Putamen (tissue), 1 donor: ENCODE data around the gene ZNF414.
"Not testable (repeated sequence)": the region's sequence is repeated elsewhere in the genome, so short reads cannot be mapped to it uniquely, and the experiment has no call there.

ENCODE experiments used
- DNase-seq: peaks from one replicate; pipeline ENCODE4 v3.0.0-alpha.2; 2016; ENCODE audit warnings: low spot score

Gene ZNF414, protein sequence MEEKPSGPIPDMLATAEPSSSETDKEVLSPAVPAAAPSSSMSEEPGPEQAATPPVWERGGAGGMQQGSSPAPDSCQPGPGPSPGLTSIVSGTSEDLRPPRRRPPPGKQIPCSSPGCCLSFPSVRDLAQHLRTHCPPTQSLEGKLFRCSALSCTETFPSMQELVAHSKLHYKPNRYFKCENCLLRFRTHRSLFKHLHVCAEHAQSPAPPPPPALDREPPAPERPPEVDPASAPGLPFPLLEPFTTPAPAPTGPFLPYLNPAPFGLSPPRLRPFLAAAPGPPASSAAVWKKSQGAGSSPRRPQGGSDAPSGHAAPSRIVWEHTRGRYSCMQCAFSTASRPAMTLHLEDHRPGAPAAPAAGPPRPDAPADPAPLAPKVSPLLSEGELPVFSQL

DNA sequence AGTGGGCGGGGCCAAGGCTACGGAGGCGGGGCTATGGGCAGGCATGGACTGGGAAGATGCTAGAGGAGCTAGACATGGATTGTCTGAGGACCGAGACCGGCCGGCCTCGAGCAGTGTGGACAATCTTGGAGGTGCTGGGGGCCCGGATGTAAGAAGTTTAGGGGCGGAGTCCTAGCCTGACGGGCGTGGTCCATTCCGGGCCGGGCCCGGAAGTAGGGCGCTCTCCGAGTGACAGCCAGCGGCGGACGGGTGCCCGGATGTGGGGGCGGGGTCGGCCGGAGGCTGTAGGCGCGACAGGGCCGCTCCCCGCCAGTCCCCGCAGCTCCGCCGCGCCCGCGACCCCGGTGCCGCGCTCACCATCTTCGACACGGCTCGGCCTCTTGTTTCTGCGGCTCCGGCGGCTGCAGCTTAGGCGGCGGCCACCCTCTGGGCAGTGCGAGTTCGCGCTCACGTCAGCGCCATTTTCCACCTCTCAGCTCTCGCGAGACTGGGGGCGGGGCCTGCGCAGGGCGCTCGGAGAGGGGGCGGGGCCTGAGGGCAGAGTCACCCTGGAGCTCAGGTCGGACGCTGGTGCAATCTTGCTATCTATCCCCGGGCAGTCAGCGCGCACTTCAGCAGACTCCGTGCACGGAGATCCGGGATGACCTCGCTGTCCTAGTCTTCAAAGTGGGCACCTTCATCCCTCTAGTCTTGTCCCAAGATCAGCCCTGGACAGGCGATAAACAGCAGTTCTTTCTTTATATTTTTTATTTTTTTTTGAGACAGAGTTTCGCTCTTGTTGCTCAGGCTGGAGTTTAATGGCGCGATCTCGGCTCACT is at the start of gene ZNF414:
ZNF414 (minus strand) TSS at position 481 of the 818 bp plus-strand sequence; CDS start at position 360, 121 bp downstream.
- peak; percentile 92 for DNase-seq

DNA sequence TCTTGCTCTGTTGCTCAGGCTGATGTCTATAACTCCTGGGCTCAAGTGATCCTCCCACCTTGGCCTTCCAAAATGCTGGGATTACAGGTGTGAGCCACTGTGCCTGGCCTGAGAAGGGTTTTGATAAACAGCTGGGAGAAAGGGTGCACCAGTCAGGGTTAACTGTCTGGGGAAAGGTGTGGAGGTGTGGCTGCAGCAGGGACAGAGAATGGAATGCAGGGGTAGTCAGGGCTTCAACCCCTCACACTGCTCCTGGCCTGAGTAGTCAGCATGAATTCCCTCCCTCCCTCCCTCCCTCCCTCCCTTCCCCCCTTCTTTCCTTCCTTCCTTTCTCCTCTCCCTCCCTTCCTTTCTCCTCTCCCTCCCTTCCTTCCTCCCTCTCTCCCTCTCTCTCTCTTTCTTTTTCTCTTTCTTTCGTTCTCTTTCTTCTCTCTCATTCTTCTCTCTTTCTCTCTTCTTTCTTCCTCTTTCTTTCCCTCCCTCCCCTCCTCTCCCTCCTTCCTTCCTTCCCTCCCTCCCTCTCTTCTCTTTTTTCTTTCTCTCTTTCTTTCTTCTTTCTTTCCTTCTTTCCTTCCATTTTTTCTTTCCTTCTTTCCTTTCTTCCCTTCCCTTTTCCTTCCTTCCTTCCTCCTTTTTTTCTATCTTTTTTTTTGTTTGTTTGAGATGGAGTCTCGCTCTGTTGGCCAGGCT is 47.3 kb upstream of the ZNF414 start:
- no peak for DNase-seq

DNA sequence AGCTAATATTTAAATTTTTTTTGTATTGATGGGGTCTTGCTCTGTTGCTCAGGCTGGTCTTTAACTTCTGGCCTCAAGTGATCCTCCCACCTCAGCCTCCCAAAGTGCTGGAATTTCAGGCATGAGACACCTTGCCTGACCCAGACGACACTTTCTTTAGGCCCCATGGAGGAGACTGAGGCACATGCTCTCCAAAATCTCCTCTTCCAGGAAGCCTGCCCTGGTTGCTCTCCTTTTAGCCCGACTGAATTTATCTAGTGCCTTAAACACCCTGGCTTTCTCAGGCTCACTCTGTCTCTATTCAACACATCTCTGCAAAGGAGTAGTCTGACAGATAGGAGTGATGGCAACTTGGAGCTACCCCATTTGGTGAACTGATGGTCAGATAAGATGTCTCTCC is 44.4 kb upstream of the ZNF414 start:
- no peak for DNase-seq

DNA sequence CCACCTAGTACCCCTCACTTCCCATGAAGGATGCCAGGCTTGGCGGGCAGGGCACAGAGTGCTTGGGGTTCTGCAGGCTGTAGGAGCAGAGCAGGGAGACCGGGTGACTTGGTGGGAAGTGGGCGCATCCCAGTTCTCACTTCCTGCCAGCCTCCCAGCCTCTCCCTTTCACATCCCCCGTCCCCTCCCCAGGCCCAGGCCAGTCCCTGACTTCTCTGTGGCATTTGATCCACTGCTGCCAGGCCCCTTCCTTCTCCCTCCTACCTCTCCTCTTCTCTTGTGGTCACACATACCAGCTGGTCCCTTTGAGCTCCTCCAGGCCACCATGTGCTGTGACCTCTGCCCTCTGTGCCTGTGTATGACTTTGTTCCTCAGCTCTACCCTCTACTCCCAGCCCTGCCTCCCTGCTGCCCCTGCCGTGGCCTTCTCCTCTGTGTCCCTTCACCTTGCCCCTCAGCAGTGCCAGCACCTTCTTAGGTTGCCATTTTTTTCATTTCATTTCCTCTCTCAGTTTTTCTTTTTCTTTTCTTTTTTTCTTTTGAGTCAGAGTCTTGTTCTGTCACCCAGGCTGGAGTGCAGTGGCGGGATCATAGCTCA is 43.8 kb upstream of the ZNF414 start:
- DNase-seq = no peak

DNA sequence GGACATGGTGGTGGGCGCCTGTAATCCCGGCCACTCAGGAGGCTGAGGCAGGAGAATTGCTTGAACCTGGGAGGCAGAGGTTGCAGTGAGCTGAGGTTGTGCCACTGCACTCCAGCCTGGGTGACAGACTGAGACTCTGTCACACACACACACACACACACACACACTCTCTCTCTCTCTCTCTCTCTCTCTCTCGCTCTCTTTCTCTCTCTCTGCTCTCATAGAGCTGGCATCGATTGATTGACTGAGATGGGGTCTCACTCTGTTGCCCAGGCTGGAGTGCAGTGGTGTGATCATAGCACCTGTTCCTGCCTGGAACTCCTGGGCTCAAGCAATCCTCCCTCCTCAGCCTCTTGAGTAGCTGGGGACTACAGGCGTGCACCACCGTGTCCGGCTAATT is 39.8 kb upstream of the ZNF414 start:
- DNase-seq = not testable (repeated sequence)

DNA sequence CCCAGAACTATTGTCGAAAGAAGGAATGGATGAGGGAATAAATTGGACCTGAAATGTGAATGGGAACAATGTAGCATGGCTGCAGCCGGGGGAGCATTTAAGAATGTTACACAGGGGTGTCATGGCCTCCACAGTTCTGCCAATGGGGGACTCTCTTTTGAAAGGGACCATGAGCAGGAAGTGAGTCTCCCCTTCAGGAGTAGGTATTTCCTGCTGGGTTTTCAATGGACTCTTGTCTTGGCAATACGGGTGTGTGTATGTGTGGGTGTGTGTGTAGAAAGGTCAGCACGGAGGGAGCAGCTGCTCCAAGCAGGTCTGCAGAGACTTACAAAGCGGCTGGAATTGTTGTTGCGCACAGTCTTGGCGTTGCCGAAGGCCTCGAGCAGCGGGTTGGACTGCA is 38.8 kb upstream of the ZNF414 start:
- DNase-seq = no peak

DNA sequence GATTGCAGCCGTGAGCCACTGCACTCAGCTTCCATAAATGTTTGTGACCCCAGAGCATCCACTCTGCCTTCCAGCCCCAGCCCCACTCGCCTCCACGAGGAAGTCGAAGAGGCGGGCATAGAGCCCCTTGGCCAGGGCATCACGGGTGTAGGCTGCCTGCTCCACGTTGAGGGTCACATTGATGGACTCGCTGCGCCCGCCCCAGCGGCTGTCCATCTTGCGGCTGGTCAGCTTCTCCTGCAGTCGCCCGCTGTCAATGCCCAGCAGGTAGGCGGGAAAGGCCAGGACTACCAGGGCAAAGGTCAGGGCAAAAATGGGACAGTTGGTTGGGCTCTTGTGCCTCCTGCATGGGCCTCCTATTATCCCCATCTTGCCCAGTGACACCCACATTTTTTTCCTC is 36.1 kb upstream of the ZNF414 start:
- DNase-seq = no peak

DNA sequence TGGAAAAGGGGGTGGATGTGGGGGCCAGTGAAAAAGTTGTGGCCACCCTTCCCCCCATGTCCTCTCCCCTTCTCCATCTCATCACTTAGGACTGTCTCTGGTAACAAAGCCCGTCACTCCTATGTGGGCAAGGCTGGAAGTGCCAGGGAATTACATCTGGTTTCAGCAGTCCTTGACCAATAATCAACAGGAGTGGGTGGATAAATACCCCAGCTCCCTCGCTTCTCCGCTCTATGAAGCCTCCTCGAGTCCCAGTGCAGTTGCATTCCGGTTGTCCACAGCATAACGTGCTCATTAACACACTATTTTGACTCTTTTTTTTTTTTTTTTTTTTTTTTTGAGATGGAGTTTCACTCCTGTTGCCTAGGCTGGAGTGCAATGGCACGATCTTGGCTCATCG is 31.8 kb upstream of the ZNF414 start:
- DNase-seq = no peak

DNA sequence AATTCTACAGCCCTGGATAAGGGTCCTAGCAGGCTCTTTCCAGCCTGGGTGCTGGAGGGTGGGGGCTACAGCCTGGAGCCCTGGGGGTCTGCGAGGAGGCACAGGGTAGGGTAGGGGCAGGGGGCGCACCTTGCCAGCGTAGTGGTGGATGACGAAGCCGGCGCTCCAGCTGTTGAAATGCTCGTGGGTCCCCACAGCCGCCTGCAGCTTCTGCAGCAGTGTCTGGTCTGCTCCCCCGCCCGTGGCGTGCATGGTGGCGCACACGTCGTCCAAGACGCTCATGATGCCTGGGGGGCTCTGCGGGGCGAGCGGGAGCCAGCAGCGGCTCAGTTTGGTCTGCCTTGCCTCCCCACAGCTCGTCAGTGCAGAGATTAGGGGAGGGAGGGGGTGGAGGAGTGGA is 30.2 kb upstream of the ZNF414 start:
- no peak for DNase-seq

DNA sequence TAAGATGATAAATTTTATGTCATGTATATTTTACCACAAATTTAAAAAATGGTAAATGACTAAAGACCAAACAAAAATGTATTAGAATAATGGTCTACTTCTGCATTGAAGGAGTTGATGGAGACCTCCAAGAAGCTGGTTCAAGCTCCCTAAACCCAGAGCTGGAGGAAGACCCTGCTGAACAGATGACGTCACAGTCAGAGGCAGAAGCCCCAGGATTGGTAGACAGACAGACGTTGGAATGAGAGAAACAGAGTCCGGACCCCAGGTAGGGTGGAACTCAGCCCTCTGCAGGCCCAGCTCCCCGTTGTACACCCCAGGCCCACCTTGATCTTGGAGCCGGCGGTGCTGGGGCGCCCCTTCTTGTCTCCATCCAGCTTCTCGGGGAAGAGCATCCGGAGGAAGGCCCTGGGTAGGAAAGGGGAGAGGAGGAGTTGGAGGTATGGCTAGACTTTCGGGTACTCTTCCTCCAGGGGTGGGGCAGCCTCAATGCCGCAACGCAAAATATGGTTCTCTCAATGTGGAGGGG is 25.7 kb upstream of the ZNF414 start:
- DNase-seq = no peak

DNA sequence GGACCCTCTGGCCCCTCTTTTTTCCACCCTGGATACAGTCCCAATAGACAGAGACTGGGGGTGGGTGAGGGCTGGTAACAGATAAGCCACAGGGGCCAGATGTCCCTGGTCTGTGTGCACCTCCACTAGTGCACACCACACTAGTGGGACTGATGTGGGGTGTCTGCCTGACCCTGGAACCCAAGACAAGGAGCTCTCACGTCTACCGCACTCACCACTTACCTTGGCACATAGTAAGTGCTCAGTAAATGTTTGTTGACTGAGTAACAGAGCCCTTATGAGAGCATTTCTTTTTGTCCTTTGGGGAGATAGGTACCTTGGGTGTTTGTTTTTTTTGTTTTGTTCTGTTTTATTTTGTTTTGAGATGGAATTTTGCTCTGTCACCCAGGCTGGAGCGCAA is 23.1 kb upstream of the ZNF414 start:
- no peak for DNase-seq

DNA sequence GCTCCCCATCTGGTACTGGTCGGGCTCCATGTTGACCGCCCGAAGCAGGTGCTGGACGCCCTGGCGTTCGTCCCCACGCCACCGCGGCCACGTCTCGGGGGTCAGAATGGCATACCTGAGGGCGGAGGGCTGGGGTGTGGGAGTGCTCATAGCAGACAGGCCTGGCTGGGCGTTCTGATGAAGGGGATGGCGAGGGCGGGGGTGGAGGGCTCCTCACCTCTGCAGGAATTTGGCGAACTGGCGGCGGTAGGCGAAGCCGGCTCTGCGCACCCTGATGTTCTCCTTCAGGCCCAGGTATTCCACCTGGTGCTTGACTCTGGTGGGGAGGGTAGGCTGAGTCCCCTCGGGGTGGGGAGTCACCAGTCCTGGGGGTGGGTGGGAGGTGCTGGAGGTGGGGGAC is 22.3 kb upstream of the ZNF414 start:
- no peak for DNase-seq

DNA sequence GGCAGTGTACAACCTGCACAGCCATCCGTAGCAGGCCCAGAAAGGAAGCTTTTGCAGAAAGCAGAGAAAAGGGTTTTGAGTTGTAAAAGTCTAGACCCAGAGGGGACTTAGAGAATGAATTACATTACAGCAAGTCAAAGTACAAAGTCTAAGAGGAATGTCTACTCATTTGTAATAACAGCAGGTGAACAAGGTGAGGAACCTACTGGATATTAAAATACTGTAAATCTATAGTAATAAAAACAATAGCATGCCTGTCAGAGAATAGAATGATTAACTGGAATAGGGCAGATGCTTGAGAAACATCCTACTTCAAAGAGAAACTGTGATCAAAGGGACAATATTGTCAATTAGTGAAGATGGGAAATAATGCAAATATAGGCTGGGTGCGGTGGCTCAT is 18.3 kb upstream of the ZNF414 start:
- DNase-seq = no peak

DNA sequence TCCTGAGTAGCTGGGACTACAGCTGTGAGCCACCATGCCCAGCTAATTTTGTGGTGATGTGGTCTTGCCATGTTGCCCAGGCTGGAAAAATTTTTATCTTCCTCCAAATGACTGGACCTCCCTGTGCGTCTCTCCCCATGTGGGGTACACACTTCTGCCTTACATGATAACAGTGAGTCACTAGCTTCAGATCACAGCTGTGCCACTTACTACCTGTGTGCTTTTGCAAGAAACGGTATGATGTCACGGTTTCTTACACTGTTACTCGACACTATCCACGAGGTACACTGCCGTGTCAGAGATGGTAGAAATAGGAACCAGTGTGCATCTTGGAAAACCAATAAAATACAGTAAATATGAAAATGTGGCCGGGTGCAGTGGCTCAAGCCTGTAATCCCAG is 17.5 kb upstream of the ZNF414 start:
- no peak for DNase-seq

DNA sequence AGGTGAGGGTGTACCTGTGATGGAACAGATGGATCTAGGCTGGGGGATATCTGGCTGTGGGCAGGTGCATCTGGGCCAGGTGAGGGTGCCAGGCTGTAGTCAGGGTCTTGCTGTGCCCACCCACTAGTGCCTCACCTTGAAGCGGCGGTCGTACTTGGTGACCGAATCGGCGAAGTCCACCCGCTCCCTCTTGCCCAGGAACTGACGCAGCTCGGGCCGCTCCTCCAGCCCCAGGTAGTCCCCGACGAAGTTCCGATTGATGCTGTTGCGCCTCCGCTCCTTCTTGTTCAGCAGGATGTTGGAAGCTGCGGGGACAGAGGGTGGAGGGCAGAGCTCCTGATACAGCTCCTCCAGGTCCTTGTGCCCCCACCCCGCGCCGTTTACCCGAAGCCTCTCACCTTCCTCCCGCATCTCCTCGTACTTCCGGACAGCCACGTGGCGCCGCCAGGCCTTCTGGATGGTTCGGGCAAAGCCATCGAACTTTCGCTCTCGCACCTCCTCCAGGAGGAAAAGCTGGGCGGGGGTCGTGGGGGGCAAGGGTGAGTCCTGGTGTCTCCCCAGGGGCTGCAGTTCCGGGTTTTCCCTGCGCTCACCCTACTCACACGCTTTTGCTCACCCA is 16.2 kb upstream of the ZNF414 start:
- no peak for DNase-seq

DNA sequence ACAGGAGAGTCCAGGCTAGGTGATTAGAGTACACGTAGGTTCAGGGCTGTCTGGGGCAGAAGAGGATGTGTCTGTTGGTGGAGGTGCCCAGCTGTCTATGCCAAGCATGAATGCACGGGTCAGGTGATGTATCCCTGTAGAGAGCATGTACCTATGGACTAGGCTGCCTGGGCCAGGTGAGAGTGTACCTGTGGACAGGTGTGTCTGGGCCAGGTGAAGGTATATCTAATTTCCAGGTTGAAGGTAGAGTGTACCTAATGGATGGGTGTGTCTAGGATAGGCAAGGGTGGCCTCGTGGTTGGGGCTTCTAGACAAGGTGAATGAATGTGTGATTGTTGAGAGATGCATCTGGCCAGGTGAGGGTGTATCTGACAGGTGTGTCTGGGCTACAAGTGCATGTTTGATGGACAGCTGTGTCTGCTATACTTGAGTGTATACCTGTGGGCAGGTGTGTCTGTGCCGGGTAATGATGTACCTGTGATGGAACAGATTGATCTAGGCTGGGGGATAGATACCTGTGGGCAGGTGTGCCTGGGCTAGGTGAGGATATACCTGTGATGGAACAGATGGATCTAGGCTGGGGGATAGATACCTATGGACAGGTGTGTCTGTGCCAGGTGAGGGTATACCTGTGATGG is 15.5 kb upstream of the ZNF414 start:
- no peak for DNase-seq

DNA sequence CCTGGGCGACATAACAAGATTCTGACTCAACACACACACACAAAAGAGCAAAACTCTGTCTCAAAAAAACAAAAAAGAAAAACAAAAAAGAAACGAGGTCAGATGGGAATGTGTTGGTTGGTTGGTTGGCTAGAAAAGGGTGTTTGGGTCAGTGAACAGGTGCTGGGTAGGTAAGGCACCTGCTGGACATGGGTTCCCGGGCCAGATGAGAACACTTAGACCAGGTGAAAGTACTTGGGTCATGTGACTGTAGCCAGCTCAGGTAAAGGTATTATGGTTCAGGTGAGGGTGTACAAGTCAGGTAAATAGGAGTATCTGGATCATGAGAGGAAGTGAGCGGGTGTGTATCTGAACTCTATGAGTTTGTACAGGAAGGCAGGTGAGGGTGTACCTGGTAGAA is 14.5 kb upstream of the ZNF414 start:
- DNase-seq = no peak

DNA sequence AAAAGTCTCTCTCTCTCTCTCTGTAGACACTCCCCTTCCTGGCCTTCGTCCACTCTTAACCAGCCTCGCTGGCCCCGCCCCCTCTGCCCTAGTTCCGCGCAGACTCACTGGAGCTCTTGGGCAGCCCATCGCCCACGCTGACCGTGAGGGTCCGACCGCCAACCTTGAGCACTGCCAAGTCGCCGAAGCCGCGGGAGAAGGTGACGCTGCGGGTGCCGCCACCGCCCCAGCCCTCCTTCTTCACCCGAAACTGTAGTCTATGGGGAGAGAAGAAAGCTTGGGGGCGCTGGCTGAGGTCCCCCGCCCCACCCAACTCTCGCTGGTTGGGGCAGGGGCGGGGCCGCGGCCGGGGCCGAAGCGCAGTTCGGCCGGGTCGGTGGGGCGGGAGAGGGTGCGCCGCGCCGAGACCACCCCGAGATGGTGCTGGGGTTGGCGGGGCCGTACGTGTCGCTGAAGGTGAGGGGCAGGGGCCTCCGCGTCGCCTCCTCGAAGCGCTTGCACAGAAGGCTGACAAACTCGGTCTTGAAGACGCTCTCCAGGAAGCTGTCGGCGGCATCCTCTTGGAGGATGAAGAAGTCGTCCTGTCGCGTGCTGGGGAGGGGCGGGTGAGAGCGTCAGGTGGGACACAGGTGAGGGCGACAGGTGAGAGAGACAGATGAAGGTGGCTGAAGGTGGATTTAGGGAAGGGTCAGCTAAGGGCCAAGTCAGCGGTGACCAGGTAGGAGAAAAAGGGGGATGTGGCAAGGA is 12.6 kb upstream of the ZNF414 start:
- peak; percentile 84 for DNase-seq

DNA sequence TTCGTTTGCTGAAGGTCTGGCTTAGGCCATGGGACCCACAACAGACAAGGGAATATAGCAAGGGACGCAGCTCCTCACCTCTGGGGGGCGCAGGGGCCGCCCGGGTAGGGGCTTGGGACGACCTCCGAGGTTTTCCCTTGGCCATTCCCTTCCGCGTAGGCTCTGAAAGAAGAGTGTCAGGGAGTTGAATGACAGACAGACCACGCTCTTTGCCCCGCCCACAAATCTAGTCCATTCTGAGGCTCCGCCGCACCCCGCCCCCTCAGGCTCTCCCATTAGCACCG is 11.4 kb upstream of the ZNF414 start:
- no peak for DNase-seq

DNA sequence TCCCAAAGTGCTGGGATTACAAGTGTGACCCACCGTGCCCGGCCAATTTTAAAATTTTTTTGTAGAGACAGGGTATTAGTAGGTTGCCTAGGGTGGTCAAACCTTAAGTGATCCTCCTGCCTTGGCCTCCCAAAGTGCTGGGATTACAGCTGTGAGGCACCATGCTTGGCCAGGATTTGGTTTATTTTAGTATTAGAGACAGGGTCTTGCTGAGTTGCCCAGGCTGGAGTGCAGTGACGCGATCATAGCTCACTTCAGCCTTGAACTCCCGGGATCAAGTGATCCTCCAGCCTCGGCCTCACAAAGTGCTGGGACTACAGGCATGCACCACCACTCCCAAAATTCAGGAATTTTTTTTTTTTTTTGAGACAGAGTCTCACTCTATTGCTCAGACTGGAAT is 5.4 kb upstream of the ZNF414 start:
- no peak for DNase-seq

DNA sequence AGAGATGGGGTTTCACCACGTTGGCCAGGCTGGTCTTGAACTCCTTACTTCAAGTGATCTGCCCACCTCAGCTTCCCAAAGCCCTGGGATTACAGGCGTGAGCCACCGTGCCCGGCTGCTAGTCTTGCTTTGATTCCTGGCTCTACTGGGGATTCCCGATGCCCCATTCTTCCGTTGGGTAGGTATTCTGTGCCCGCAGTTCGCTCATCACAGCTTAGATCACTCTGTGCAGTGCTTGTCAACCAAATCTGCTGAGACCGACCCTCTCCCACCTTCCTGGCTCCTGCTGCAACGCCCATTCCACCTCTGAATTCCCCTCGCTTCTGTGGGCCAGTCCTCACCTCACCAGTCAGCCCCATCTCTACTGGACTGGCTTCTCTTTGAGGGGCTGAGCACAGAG is 4.6 kb upstream of the ZNF414 start:
- no peak for DNase-seq
